GM12878 (cell line): ENCODE data around the gene EEF1AKMT2. TPM values are rescaled to one million over a fixed set of nuclear protein-coding genes. Genes with fewer than 3 reads are reported as not detected.
A peak's percentile ranks its signal among the peaks of the same experiment; 100 is the strongest.

Experiments
- BHLHE40 ChIP-seq, 2 experiments: fragments of 450-650 bp in 1 of 2; IDR thresholded peaks; 2 replicates each; pipeline ENCODE4 v1.6.1; 2011 to 2017; ENCODE audit warnings: low read depth in 2 of 2, borderline replicate concordance in 1 of 2, improper control_type of control experiment in 1 of 2, low read length in 1 of 2, mild to moderate bottlenecking in 1 of 2
- BMI1 ChIP-seq: fragments of 450-650 bp; IDR thresholded peaks from 2 replicates; pipeline ENCODE4 v1.6.1; 2016; ENCODE audit warnings: mild to moderate bottlenecking, moderate library complexity, borderline replicate concordance
- EED ChIP-seq: sonication (generic); IDR thresholded peaks from 2 replicates; pipeline ENCODE4 v1.6.1; 2016; ENCODE audit warnings: antibody characterized with exemption, low read depth
- MEF2A ChIP-seq: IDR thresholded peaks from 2 replicates; pipeline ENCODE4 v1.6.1; 2011; ENCODE audit warnings: low read depth, mild to moderate bottlenecking, low read length, moderate library complexity; ENCODE audit not compliant: insufficient read depth
- RAD51 ChIP-seq: fragments of 450-650 bp; IDR thresholded peaks from 2 replicates; pipeline ENCODE4 v1.6.1; 2016; ENCODE audit warnings: moderate library complexity, mild to moderate bottlenecking, inconsistent platforms
- RB1 ChIP-seq: fragments of 450-650 bp; formaldehyde crosslinking; IDR thresholded peaks from 2 replicates; pipeline ENCODE4 v1.6.1; 2017; ENCODE audit warnings: mild to moderate bottlenecking, borderline replicate concordance
- RFX5 ChIP-seq: IDR thresholded peaks from 2 replicates; pipeline ENCODE4 v1.6.1; 2011; ENCODE audit warnings: low read depth, low read length, improper control_type of control experiment
- SMAD5 ChIP-seq: IDR thresholded peaks from 2 replicates; pipeline ENCODE4 v1.6.1; 2016; ENCODE audit warnings: antibody characterized with exemption, low read depth
- SP1 ChIP-seq: IDR thresholded peaks from one replicate; pipeline ENCODE4 v1.6.1; 2011; ENCODE audit warnings: low read depth, low read length
- ZNF207 ChIP-seq: fragments of 450-650 bp; IDR thresholded peaks from 2 replicates; pipeline ENCODE4 v1.6.1; 2014; ENCODE audit warnings: antibody characterized with exemption, mild to moderate bottlenecking, borderline replicate concordance
- ZZZ3 ChIP-seq: IDR thresholded peaks from 2 replicates; pipeline ENCODE4 v1.6.1; 2011; ENCODE audit warnings: low read depth; ENCODE audit not compliant: control insufficient read depth, insufficient read length
- polyA plus RNA-seq, 11 experiments: library from polyadenylated mRNA; depleted of rRNA in 4 of 11; unstranded in 6 of 11; stranded (reverse) in 5 of 11; fragments of >200 nt; fragmentation: Nextera tagmentation in 4 of 11; fragmentation: Illumina TruSeq in 1 of 11; extraction: Ambion mirVana in 4 of 11; extraction: Trizol in 1 of 11; gene quantifications; 1 replicate in 1 of 11; 2 replicates in 10 of 11; pipeline versions ENCODE4 v1.2.1 to v1.2.3, GENCODE V29; 2011 to 2016; ENCODE audit warnings: inconsistent platforms in 2 of 11, missing spikeins in 2 of 11, low read depth in 1 of 11
- total RNA-seq, 4 experiments: library from RNA; depleted of rRNA in 3 of 4; stranded (reverse); fragments of >200 nt in 3 of 4; fragmentation: Illumina TruSeq in 1 of 4; extraction: Trizol in 1 of 4; gene quantifications; 2 replicates each; pipeline versions ENCODE4 v1.2.1 to v1.2.3, GENCODE V29; 2013 to 2021
- TF ChIP-seq, protein P1 (sequence below): fragments of 450-650 bp; formaldehyde crosslinking; IDR thresholded peaks from 2 replicates; pipeline ENCODE4 v1.5.0; 2022; ENCODE audit warnings: mild to moderate bottlenecking, missing genetic modification characterization
- TF ChIP-seq, protein P2 (sequence below): IDR thresholded peaks from 2 replicates; pipeline ENCODE4 v1.6.1; 2012; ENCODE audit warnings: mild to moderate bottlenecking, low read depth, low read length
- TF ChIP-seq, protein P3 (sequence below): IDR thresholded peaks from 2 replicates; pipeline ENCODE4 v1.6.1; 2012; ENCODE audit warnings: low read depth, low read length, improper control_type of control experiment
- TF ChIP-seq, protein P4 (sequence below): IDR thresholded peaks from 2 replicates; pipeline ENCODE4 v1.6.1; 2012; ENCODE audit warnings: low read length, inconsistent platforms
- TF ChIP-seq, protein P5 (sequence below): fragments of 450-650 bp; formaldehyde crosslinking; IDR thresholded peaks from 2 replicates; pipeline ENCODE4 v1.4.0; 2022; ENCODE audit warnings: mild to moderate bottlenecking, moderate library complexity

Gene EEF1AKMT2
- total and polyA plus RNA-seq, 10 of the 15 experiments (the other 5 are each of a cell fraction or from before 2014, with no cell fraction given): 9.1 to 29.3 (median 23.6) TPM

DNA sequence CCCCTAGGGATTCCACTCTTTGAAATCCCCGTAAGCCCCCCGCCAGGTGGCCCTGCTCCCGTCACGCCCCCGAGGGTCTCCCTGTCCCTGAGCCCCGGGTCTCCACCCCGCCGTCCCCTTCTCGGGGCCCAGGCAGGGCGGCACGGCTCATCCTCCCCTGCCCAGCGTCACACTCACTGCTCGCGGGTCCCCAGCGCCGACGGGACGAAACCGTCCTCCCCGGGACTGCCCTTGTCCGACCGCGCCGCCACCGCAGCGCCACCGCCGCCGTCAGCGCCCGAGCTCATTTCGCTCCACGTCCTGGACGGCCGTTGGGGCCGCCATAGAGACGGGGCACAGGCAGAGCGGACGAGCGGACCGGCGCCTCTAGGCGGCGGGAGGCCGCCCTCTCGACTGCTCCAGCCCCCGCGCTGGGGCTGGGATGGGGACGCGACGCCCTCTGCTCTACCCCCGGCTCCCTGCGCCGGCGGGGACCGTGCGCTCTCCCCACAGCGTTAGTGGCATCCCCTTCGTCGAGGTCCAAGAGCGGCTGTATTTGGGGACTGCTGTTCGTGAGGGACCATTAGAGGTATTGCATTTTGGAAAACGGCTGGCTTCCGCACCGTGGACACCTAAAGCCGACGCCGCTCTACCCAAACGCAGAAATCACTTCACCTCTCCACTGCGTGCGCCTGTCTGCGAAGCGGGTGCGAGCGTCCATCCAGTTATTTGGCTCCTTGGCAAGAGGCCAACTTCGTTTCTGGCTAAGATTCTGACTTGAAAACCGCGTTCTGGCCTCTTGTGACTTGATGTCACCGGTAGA lies at the start of gene EEF1AKMT2 (continued):
- TF ChIP-seq, protein P1, sequence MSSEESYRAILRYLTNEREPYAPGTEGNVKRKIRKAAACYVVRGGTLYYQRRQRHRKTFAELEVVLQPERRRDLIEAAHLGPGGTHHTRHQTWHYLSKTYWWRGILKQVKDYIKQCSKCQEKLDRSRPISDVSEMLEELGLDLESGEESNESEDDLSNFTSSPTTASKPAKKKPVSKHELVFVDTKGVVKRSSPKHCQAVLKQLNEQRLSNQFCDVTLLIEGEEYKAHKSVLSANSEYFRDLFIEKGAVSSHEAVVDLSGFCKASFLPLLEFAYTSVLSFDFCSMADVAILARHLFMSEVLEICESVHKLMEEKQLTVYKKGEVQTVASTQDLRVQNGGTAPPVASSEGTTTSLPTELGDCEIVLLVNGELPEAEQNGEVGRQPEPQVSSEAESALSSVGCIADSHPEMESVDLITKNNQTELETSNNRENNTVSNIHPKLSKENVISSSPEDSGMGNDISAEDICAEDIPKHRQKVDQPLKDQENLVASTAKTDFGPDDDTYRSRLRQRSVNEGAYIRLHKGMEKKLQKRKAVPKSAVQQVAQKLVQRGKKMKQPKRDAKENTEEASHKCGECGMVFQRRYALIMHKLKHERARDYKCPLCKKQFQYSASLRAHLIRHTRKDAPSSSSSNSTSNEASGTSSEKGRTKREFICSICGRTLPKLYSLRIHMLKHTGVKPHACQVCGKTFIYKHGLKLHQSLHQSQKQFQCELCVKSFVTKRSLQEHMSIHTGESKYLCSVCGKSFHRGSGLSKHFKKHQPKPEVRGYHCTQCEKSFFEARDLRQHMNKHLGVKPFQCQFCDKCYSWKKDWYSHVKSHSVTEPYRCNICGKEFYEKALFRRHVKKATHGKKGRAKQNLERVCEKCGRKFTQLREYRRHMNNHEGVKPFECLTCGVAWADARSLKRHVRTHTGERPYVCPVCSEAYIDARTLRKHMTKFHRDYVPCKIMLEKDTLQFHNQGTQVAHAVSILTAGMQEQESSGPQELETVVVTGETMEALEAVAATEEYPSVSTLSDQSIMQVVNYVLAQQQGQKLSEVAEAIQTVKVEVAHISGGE: 0 out of 2 replicates have a peak, but pooled peaks have one; percentile 12
- TF ChIP-seq BHLHE40 (IDR thresholded peaks at IDR 0.05; ENCODE audit: borderline replicate concordance in 1 of 2, low read depth in 2 of 2, low read length in 1 of 2): peak; percentile 27 to 74; a peak in 2 of 4 replicates
- TF ChIP-seq RB1: peak; percentile 84; the same call in 1 of the 2 replicates
- TF ChIP-seq, protein P2, sequence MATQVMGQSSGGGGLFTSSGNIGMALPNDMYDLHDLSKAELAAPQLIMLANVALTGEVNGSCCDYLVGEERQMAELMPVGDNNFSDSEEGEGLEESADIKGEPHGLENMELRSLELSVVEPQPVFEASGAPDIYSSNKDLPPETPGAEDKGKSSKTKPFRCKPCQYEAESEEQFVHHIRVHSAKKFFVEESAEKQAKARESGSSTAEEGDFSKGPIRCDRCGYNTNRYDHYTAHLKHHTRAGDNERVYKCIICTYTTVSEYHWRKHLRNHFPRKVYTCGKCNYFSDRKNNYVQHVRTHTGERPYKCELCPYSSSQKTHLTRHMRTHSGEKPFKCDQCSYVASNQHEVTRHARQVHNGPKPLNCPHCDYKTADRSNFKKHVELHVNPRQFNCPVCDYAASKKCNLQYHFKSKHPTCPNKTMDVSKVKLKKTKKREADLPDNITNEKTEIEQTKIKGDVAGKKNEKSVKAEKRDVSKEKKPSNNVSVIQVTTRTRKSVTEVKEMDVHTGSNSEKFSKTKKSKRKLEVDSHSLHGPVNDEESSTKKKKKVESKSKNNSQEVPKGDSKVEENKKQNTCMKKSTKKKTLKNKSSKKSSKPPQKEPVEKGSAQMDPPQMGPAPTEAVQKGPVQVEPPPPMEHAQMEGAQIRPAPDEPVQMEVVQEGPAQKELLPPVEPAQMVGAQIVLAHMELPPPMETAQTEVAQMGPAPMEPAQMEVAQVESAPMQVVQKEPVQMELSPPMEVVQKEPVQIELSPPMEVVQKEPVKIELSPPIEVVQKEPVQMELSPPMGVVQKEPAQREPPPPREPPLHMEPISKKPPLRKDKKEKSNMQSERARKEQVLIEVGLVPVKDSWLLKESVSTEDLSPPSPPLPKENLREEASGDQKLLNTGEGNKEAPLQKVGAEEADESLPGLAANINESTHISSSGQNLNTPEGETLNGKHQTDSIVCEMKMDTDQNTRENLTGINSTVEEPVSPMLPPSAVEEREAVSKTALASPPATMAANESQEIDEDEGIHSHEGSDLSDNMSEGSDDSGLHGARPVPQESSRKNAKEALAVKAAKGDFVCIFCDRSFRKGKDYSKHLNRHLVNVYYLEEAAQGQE: no peak
- TF ChIP-seq, protein P3, sequence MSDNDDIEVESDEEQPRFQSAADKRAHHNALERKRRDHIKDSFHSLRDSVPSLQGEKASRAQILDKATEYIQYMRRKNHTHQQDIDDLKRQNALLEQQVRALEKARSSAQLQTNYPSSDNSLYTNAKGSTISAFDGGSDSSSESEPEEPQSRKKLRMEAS: peak; percentile 60; the same call in 1 of the 2 replicates
- peak; percentile 50 for TF ChIP-seq SP1
- TF ChIP-seq MEF2A: 0 out of 2 replicates have a peak, but pooled peaks have one; percentile 27
- TF ChIP-seq SMAD5: peak; percentile 46; the same call in 1 of the 2 replicates
- TF ChIP-seq, protein P4, sequence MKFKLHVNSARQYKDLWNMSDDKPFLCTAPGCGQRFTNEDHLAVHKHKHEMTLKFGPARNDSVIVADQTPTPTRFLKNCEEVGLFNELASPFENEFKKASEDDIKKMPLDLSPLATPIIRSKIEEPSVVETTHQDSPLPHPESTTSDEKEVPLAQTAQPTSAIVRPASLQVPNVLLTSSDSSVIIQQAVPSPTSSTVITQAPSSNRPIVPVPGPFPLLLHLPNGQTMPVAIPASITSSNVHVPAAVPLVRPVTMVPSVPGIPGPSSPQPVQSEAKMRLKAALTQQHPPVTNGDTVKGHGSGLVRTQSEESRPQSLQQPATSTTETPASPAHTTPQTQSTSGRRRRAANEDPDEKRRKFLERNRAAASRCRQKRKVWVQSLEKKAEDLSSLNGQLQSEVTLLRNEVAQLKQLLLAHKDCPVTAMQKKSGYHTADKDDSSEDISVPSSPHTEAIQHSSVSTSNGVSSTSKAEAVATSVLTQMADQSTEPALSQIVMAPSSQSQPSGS: no peak
- TF ChIP-seq EED: peak; percentile 32; the same call in 1 of the 2 replicates
- TF ChIP-seq, protein P5, sequence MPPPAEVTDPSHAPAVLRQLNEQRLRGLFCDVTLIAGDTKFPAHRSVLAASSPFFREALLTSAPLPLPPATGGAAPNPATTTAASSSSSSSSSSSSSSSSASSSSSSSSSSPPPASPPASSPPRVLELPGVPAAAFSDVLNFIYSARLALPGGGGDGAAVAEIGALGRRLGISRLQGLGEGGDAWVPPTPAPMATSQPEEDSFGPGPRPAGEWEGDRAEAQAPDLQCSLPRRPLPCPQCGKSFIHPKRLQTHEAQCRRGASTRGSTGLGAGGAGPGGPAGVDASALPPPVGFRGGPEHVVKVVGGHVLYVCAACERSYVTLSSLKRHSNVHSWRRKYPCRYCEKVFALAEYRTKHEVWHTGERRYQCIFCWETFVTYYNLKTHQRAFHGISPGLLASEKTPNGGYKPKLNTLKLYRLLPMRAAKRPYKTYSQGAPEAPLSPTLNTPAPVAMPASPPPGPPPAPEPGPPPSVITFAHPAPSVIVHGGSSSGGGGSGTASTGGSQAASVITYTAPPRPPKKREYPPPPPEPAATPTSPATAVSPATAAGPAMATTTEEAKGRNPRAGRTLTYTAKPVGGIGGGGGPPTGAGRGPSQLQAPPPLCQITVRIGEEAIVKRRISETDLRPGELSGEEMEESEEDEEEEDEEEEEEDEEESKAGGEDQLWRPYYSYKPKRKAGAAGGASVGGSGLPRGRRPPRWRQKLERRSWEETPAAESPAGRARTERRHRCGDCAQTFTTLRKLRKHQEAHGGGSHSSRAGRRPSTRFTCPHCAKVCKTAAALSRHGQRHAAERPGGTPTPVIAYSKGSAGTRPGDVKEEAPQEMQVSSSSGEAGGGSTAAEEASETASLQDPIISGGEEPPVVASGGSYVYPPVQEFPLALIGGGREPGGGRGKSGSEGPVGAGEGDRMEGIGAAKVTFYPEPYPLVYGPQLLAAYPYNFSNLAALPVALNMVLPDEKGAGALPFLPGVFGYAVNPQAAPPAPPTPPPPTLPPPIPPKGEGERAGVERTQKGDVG: no peak
- TF ChIP-seq BMI1: no peak
- no peak for TF ChIP-seq RAD51
- no peak for TF ChIP-seq RFX5
- no peak for TF ChIP-seq ZZZ3
- TF ChIP-seq ZNF207: 0 out of 2 replicates have a peak, but pooled peaks have one; percentile 67
